ENCODE data around the gene DNAH17.

The DNAH17 gene

GRCh38 chr17:78573955-78574354 is 3.2 kb downstream of the DNAH17 start:
- no peak for DNase-seq

GRCh38 chr17:78572239-78573205 is 4.7 kb downstream of the DNAH17 start:
- DNase-seq = no peak

GRCh38 chr17:78571329-78571728 is 5.9 kb downstream of the DNAH17 start:
- DNase-seq = no peak

- no peak for DNase-seq
Measured at GRCh38 chr17:78568494-78569115, 8.6 kb downstream of the DNAH17 start.

- no peak for DNase-seq
Measured at GRCh38 chr17:78567991-78568390, 9.2 kb downstream of the DNAH17 start.

- DNase-seq = no peak
Measured at GRCh38 chr17:78566947-78567346, 10.2 kb downstream of the DNAH17 start.

GRCh38 chr17:78563189-78564145 is 13.7 kb downstream of the DNAH17 start:
- no peak for DNase-seq

- DNase-seq = no peak
Measured at GRCh38 chr17:78562734-78563133, 14.5 kb downstream of the DNAH17 start.

- DNase-seq = no peak
Measured at GRCh38 chr17:78561166-78561565, 16.0 kb downstream of the DNAH17 start.

- DNase-seq = no peak
Measured at GRCh38 chr17:78560731-78561130, 16.5 kb downstream of the DNAH17 start.

- DNase-seq = no peak
Measured at GRCh38 chr17:78559749-78560368, 17.3 kb downstream of the DNAH17 start.

- no peak for DNase-seq
Measured at GRCh38 chr17:78558989-78559388, 18.2 kb downstream of the DNAH17 start.

GRCh38 chr17:78558181-78558850 is 18.9 kb downstream of the DNAH17 start:
- DNase-seq = no peak

- DNase-seq = no peak
Measured at GRCh38 chr17:78557598-78558039, 19.6 kb downstream of the DNAH17 start.

- no peak for DNase-seq
Measured at GRCh38 chr17:78556812-78557211, 20.4 kb downstream of the DNAH17 start.

- DNase-seq = no peak
Measured at GRCh38 chr17:78555746-78556401, 21.3 kb downstream of the DNAH17 start.

- DNase-seq = no peak
Measured at GRCh38 chr17:78550464-78550863, 26.7 kb downstream of the DNAH17 start.

- no peak for DNase-seq
Measured at GRCh38 chr17:78548725-78549124, 28.5 kb downstream of the DNAH17 start.

- DNase-seq = no peak
Measured at GRCh38 chr17:78547035-78547434, 30.2 kb downstream of the DNAH17 start.

- DNase-seq = no peak
Measured at GRCh38 chr17:78546476-78546875, 30.7 kb downstream of the DNAH17 start.
